HG02763 (cell line): ENCODE data around the gene NRF1.
"Not testable (repeated sequence)": the region's sequence is repeated elsewhere in the genome, so short reads cannot be mapped to it uniquely, and the experiment has no call there.

Experiments used
- ATAC-seq: cut with Tn5 transposase; IDR thresholded peaks from one replicate; pipeline ENCODE4 v1.9.1; 2021; ENCODE audit warnings: mild to moderate bottlenecking, moderate library complexity; ENCODE audit not compliant: unreplicated experiment

NRF1 gene

DNA sequence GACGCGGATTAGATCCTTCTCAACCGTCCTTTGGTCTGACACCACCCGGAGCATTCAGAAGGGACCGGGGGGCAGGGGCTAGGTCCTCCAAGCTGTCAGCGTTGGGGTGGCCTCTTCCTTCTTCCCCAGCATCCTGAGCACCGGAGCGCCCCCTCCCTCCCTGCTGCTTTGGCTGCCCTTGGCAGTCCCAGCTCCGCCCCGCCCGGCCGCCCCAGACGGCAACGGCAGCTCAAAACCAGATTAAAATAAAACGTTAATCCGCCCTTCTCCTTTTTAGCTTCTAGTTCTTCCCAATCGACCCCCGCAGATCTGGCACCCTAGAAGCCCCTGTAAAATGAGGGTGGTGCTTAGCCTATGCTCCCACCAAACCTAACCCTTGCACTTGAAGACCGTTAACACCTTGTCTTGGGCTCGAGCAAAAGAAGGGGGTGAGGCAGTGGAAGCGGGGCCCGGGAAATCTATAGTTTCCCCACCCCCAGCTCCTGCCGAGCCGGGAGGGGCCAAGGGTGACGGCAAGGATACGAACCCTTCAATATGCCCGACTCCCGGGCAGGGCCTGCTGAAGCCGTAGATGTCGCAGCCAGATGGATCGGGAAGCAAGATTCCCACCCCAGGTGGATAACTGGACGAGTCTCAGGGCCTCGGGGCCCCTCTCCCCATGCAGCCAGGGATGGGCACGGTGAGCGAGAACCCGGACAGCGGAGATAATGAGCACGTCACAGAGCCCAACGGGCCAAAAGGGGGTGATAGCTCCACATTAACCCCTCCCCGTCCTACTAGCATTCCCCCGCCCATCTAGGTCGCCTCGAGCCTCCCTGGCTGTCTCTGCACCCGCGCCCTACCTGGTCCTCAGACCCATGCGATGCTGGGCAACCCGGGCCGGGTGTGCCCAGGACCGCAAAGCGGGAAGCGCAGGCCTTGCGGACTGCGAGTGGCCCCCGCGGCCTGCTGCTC lies 169.7 kb downstream of the NRF1 start:
- ATAC-seq, result no peak

DNA sequence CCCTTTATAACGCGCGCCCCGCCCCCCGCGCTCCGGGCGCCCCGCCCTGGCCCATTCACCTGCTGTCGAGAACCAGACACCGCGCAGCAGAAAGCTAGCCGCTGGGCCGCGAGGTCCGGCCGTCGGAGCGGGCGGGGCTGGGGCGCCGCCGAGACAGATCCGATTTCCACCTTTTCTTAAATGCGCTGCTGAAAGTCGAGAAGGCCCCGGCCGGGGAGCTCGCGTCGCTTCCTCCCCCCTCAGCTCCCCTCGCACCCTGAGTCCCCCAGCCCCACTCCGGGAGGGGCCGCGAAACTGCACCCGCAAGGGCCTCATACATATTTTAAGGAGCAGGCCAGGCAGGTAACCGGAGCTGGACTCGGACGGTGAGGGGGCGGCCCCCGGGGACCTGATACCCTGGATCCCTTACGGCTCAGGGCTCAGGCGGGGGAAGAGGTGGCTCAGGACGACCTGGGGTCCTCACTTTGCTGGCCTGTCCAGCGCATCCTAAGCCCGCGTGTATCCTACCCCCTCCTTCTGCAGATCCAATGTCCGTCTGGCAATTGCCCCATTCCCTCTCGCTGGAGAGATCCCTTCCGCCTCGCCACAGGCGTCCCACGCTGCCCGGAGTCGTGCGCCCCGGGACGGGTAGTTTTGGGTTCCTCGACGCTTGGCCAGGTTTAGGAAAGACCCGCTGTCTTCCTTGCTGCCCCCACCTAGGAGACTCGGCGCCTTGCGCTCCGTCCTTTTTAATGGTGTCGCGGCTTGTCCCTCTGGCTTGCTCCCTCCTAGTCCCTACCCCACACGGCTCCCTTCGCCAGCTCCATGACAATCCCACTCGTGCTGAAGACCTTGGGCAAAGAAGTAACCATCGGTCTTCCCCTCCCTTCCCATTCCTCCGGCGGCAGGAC lies 170.7 kb downstream of the NRF1 start:
- no peak for ATAC-seq

DNA sequence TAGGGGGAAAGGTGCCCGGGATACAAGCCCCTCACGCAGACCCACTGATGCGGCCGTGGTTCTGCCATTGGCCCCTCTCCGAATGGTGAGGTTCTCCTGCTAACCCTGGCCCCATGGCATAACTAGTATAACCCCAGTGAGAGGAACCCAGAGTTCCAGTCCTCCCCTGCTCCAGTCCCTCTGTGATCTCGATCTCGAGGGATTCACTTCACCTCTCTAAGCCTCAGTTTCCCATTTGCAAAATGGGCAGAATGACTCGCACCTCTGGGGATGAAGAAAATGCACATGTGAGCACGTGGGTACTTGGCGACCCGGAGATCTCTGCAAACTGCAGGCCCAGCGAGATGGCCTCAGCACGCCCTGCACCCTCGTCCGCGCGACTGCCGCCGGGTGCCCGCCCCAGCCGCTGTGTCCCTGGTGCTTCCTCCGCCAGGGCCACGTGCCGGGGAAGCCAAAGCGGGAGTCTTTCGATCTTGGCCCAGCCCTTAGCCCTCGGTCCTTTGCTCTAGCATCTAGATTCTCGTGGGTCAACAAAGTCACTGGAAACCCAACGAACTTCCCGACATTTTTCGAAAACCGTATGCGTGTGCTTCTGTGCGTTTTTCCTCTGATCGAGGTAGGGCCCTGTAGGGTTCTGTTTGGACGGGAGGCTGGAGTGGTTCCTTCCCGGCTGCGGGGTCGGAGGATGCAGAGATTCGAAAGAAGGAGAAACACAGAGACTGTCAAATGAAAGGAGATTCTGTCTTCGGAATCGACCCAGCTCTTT lies 171.5 kb downstream of the NRF1 start:
- no peak for ATAC-seq

DNA sequence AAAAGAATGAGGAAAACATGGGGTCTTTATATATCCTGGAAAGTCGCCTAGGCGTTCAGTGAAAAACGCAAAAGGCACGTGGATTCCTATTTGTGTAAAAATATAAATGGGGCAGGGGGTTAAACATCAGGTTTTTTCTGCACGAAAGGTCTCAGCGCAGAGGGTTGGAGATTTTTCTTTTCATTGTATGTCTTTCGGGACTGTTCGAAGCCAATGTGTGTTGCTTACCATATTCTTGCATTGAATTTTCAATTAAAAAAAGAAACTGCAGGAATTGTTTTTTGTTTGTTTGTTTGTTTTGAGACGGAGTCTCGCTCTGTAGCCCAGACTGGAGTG lies 172.0 kb downstream of the NRF1 start:
- ATAC-seq, result no peak

DNA sequence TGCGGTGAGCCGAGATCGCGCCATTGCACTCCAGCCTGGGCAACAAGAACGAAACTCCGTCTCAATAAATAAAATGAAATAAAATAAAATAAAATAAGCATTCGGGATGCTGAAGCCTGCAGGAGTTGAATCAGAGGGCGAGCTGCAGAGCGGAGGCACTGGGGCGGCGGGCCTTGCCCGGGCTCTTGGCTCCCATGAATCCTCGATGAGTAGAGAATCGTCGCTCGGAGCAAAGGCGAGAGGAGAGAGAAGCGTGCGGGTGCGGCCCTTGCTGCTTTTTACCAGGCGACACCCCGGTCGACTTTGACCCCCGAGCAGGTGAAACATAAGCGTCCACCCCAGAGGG lies 172.9 kb downstream of the NRF1 start:
- no peak for ATAC-seq

DNA sequence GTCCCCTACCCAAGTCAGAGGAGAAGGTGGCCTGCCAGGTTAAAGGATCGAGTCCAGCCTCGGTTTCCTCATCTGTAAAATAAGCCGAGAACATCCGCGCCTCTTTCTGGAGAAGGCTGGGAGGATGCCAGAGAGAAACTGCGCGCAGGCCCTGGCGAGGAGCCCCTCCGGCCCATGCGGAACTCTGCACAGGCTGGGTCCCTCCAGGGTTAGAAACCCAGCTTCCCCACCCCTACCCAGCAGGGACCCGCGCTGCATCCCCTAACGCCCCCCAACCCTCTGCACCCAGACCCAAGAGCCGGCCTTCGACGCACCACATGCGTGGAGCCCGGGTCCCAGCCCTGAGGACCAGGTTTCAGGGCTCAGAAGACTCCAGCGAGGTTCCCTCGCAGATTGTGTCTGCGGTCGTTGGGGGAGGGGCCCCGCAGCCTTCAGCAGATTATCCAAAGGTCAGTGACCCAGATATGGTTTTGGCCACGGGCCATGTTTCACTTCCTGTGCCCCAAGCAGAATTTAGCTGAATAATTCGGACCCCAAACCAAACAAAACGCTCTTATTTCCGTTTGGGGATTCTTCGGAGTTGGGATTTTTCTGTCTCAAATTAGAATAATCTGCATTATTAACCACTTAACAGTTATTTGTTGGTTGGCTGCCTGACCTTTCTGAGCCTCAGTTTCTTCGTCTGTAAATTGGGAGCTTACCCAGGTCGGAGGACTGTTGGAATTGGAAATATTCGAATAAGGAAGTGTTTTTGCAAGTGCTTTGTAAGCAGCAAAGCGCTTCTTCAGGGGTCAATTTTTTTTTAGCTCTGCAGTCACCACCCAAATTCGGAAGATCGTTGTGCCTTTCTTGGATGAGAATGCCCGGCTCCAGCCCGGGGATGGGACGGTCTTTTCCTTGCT lies 173.5 kb downstream of the NRF1 start:
- ATAC-seq, result no peak

DNA sequence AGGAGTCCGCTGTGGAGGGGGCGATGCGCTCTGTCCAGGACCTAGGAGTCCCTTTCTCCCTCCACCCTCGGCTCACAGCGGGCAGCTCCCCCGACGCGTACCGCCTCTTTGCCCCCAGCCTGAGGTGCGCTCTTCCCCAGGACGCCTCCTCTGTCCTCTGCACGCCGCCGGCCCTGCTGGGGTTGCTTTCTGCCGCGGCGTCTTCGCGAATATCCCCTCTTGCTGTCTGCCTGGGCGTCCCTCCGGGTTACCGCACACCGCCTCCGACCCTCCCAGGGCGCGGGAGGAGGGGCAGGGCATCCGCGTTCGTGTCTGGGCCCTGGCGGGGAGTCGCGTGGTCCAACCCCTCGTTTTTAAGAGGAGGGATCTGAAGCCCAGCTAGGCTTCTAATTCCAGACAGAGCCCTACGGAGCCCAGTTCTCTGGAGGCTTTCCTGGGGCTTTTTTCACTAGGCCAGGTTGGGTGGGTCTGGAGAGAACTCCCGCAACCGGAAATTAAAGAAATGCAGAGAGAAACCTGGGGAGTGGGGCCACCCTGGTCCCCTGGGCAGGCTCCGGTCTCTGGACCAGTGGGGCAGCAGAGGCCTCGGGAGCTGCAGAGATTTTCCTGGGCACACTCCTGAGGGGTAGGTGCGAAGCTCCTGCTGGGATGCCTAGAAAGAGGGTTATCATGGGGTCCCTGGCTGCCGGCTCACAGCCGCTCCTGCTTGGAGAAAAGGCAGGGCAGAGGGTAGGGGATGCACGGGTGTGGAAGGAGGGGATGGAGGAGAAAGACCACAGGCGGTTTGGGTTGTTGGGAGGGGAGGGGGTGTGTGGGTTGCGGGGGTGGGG lies 174.4 kb downstream of the NRF1 start:
- no peak for ATAC-seq

DNA sequence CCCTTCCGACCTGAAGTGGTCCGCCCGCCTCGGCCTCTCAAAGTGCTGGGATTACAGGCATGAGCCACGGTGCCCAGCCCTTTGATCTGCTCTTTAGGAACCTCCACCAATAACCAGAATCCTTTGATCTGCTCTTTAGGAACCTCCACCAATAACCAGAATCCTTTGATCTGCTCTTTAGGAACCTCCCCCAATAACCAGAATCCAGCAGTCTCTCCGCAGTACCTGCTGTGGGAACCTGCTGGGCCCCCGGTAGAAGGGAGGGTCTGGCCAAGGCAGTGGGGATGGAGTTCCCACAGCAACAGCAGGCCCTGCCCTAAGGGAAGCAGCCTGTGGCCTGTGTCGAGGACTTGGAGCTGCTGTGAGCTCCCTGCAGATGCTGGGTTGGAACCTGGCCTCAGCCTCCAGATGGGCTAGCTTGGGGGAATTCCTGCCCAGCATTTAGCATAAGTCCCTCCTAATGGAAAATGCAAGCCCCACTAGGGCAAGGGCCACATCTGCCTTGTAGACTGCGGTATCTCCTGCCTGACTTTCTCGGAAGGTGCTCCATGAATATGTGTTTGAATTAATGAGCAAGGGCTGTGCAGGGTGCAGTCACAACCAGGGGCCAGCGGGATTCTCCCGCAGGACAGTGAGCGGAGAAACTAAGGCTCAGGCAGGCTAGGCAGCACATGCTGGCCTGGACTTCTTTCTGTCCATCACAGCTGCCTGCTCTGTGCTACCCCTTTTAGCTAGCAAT lies 175.5 kb downstream of the NRF1 start:
- no peak for ATAC-seq

DNA sequence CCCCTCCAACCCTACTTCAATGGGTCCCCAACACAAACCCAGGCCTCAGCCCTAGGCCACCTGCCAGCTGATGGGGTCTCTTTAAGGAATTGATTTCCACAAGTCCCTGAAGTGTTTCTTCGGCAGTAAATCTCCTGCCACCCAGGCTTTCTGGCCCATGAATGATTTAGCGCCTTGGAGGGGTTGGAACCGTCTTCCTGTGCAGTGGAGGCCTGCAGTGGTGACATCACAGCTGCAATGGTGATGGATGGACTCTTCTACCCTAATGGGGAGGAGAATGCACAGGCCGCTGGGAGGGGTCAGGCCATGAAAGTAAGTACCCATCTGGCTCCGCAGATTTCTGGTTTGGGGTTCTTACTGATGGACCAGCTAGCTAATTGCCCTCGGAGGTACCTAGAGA lies 177.5 kb downstream of the NRF1 start:
- no peak for ATAC-seq

DNA sequence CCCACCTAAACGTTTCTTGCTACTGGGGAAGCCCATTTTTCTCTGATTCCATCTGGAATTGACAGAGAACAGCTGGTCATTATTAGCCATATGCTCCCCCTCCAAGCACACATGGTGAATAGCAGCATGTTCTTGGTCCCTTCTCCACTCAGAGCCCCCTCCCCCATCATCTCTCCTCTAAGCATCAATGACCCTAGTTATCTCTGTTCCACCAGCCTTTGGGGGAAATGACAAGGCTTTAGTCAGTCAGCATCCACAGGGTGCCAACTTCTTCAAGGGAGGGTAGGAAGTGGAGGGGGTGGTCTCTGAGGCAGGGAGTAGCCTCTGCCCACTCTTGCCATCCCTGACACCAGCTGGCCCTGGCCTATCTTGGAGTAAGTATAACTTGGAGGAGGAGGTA lies 178.1 kb downstream of the NRF1 start:
- ATAC-seq, result no peak

DNA sequence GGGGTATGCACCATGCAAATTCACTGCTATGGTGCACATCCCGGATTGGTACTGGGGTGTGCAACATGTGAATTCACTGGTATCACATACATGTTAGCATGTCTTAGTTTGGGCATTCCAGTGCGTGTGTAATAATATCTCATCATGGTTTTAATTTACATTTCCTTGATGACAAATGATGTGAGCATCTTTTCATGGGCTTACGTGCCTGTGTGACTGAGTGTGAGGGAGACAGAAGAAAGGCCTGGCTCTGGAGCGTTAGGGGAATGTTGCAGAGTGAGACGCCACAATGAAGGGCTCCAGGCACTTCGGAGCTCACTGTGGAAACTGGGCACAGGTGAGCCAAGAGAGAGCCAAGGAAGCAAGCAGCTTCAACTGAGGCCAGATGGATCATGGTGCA lies 178.6 kb downstream of the NRF1 start:
- ATAC-seq, result no peak

DNA sequence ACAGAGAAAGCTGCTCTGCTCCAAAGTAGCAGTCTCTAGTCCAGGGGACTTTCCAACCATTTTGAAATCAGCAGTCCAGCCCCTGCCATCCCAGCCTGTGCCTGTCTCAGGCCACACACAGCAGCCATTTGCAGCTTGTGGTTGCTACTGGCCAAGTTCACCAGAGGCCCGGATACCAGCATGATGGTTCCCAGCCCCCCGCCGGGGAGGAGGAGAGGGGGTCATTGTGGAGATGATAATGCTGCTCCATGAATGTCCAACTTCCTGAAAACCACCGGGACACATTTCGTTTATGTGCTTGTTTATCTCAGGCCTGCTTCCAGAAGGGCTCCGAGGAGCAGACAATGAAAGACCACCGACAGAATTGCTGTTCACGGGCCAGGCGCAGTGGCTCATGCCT lies 181.2 kb downstream of the NRF1 start:
- ATAC-seq, result no peak

DNA sequence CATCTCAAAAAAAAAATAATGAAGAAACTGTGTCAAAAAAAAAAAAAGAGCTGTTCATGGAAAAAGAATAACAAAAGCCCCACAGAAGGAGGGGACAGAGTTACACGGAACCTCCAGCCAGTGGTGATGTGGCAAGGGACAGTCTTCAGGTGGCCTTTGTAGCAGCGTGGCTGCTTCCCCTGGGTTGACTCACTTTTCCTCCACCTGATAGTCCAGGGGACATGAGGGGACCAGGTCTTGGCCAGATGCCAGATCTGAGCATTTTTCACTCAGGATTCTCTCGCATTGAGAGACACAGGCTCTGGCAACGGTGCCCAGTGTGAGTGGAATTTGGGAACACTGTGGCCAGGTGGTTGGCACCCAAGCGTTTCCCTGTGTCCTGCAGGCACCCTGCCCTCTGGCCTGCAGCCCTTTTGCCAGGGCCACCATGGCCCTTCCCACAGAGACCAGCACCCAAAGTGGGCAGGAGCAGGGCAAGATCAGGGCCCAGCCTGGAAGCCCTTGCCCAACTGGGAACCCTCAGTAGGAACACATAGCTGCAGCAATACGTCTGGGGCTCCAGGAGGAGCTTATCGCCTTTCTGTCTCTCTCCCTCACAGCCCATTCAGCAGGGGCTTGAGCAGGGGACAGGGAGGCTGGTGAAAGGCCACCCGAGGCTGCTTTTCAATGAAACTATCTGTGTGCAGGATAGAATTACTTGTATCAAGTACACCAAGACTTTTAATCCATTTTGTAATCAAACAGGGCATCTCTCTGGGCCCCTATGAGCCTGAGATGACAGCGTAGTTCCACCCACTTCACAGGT lies 182.2 kb downstream of the NRF1 start:
- ATAC-seq, result no peak

DNA sequence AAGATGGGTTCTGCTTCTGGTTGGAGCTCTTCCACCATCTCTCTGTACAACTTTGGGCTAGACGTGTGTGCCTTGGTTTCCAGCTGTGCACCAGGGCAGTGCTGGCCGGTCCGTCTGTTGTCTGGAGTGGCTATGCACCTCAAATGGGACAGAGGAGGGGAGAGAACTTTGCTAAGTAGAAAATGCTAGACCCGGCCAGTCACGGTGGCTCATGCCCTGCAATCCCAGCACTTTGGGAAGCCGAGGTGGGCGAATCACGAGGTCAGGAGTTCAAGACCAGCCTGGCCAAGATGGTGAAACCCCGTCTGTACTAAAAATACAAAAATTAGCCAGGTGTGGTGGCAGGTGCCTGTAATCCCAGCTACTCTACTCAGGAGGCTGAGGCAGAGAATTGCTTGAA lies 182.9 kb downstream of the NRF1 start:
- not testable (repeated sequence) for ATAC-seq

DNA sequence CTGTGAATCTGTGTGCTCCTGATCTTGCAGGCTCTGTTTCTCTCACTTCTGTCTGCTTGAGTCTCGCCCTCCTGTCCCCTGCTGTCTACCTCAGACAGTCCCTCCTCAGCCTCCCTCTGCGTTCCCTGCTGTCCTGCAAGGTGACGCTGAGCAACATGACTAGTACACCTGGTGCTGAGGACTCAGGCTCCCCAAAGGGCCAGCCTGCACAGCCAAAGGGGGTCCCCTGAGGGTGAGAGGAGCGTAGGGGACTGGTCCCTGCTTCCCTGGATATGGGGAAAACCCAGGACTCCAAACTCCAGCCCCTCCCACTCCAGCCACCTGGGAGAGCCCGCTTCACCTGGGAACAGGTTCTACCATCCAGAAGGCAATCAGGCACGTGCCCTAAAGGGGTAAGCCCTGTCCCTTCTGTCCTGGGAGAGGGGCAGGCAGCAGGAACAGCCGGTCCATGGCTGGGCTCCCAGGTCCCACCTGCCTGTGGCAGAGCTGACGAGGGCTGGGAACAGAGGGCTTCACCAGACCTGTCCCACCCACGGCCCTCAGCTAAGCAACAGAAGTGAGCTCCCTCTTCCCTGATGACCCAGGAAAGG lies 184.8 kb downstream of the NRF1 start:
- ATAC-seq, result no peak

DNA sequence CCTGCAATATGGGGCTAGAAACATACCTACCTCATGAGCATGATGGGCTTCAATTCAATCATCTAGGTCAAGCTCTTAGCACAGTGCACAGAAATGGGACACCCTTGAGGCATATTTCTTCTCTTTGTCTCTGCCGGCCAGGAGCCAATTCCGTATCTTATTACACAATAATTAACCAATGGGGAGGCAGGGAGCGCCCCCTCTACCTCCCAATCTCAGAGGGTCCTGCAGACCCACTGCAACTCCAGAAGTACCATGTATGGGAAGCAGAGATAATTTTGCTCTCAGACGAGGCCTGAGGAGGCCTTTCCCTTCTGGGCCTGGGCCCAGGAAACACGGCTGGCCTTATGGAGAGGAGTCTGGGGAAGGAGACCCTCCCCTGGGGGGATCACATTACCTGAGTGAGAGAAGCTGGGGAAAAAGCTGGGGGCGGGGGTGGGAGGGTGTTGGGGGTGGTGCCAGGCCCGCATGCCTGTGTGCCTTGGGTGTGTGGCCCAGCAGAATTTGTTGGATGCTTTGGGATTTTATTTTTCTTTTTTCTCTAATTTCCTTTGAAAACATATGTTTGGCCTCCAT lies 185.8 kb downstream of the NRF1 start:
- no peak for ATAC-seq

DNA sequence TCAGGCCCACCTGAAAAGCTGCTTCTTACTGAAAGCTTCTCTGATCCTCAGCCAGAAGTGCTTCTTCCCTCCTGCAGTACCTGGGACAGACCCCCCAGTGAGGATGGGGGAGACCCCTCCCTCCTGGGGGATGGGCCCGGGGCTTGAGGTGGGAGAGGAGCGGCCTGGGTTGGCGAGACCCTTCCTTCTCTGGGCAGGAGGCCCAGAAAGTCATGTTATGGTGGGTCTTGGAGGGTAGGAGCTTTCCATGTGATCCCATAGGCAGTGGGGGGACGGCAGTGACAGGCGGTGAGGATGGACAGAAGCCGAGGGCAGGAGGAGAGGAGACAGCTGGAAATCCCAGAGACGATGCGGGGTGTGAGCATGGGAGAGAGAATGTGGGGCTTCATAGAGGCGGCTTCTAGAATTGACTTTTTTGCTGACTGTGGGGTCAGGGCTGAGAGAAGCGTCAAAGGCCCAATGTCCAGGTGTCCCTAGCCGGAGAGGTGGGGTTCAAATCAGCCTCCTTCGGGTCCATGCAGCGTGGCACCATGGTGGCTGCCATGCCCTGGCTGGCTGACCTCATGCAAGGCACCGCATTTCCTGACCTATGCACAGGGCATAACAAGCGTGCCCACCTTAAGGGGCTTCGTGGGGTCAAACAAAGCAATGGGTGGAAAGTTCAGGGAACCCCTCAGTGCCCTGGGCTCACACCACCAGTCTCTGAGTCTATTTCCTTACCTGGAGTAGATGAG lies 187.3 kb downstream of the NRF1 start:
- no peak for ATAC-seq
